KMS-11 (cell line): Measurements from ENCODE around the gene ZFAND2A.
"Not testable (repeated sequence)": the region's sequence is repeated elsewhere in the genome, so short reads cannot be mapped to it uniquely, and the experiment has no call there.

ENCODE experiments used
- H2AFZ ChIP-seq: fragments of 200-600 bp; sonication (generic); 2 replicates; pipeline ENCODE4 v1.6.1; 2016; ENCODE audit warnings: antibody characterized with exemption, mixed run types, low read depth
- H3K27ac ChIP-seq: fragments of 200-600 bp; sonication (generic); 2 replicates; pipeline ENCODE4 v1.6.1; 2016; ENCODE audit warnings: mild to moderate bottlenecking, mixed run types
- H3K27me3 ChIP-seq: fragments of 200-600 bp; sonication (generic); 2 replicates; pipeline ENCODE4 v1.6.1; 2017; ENCODE audit warnings: mild to moderate bottlenecking, low read depth, mixed run types, moderate library complexity; ENCODE audit not compliant: insufficient read depth
- H3K36me3 ChIP-seq: fragments of 200-600 bp; sonication (generic); 2 replicates; pipeline ENCODE4 v1.6.1; 2017; ENCODE audit warnings: mild to moderate bottlenecking, mixed run types; ENCODE audit not compliant: insufficient read depth
- H3K4me1 ChIP-seq: fragments of 200-600 bp; sonication (generic); 2 replicates; pipeline ENCODE4 v1.6.1; 2016; ENCODE audit warnings: mild to moderate bottlenecking, low read depth, mixed run types; ENCODE audit not compliant: poor library complexity, severe bottlenecking
- H3K4me2 ChIP-seq: fragments of 200-600 bp; sonication (generic); 2 replicates; pipeline ENCODE4 v1.7.0; 2016; ENCODE audit warnings: mild to moderate bottlenecking, mixed run types
- H3K4me3 ChIP-seq: fragments of 200-600 bp; sonication (generic); IDR thresholded peaks from 2 replicates; pipeline ENCODE4 v1.6.1; 2017; ENCODE audit warnings: low read depth, low read length, mixed read lengths; ENCODE audit not compliant: insufficient read depth
- H3K79me2 ChIP-seq: fragments of 200-600 bp; sonication (generic); 2 replicates; pipeline ENCODE4 v1.6.1; 2016; ENCODE audit warnings: low read depth, mixed run types; ENCODE audit not compliant: insufficient read depth
- H3K9ac ChIP-seq: fragments of 200-600 bp; sonication (generic); 2 replicates; pipeline ENCODE4 v1.6.1; 2016; ENCODE audit warnings: mild to moderate bottlenecking, mixed run types
- H4K20me1 ChIP-seq: fragments of 200-600 bp; sonication (generic); 2 replicates; pipeline ENCODE4 v1.6.1; 2016; ENCODE audit warnings: mild to moderate bottlenecking, mixed run types; ENCODE audit not compliant: insufficient read depth
- CTCF ChIP-seq: fragments of 200-600 bp; sonication (generic); conservative IDR thresholded peaks from 2 replicates; pipeline ENCODE4 v1.6.1; 2017; ENCODE audit warnings: low read depth, mild to moderate bottlenecking, antibody characterized with exemption, low read length, moderate library complexity, mixed read lengths

Gene ZFAND2A

GRCh38 chr7:1158203-1159126 is 1.5 kb downstream of the ZFAND2A start:
- peaks cover 10% of the 10 kb centered on the region; the same call in 1 of the 2 replicates for H3K36me3 ChIP-seq
- H3K4me1 ChIP-seq, result peaks cover 16% of the 10 kb centered on the region
- H4K20me1 ChIP-seq, result no peaks in the 10 kb centered on the region
- H3K27ac ChIP-seq, result no peak overlapping the region
- no peak for TF ChIP-seq CTCF
- peak overlapping the region; percentile 85 for H3K4me2 ChIP-seq
- H2AFZ ChIP-seq, result no peak overlapping the region
- no peak overlapping the region for H3K4me3 ChIP-seq
- no peaks in the 10 kb centered on the region for H3K27me3 ChIP-seq
- peaks cover 43% of the 10 kb centered on the region for H3K79me2 ChIP-seq
- peak overlapping the region; percentile 95; the same call in 1 of the 2 replicates for H3K9ac ChIP-seq

- no peak overlapping the region for H2AFZ ChIP-seq
- no peak overlapping the region for H3K4me2 ChIP-seq
- no peak for TF ChIP-seq CTCF
- H3K79me2 ChIP-seq, result peaks cover 43% of the 10 kb centered on the region
- no peak overlapping the region for H3K27ac ChIP-seq
- no peak overlapping the region for H3K9ac ChIP-seq
- H3K36me3 ChIP-seq, result peaks cover 11% of the 10 kb centered on the region; the same call in 1 of the 2 replicates
- no peaks in the 10 kb centered on the region for H3K27me3 ChIP-seq
- H3K4me1 ChIP-seq, result peaks cover 16% of the 10 kb centered on the region
- H4K20me1 ChIP-seq, result no peaks in the 10 kb centered on the region
- no peak overlapping the region for H3K4me3 ChIP-seq
Observed at GRCh38 chr7:1156782-1157535, 3.0 kb downstream of the ZFAND2A start.

- not testable (repeated sequence) for H3K9ac ChIP-seq, H3K4me3 ChIP-seq, H3K4me2 ChIP-seq, H3K27ac ChIP-seq, H2AFZ ChIP-seq, H3K27me3 ChIP-seq, H4K20me1 ChIP-seq
- Histone ChIP-seq H3K79me2 (peaks cover 43% of the 10 kb centered on the region), H3K36me3 (peaks cover 17% of the 10 kb centered on the region; the same call in 1 of the 2 replicates), H3K4me1 (peaks cover 16% of the 10 kb centered on the region)
Observed at GRCh38 chr7:1155818-1156781, 3.9 kb downstream of the ZFAND2A start.

- peaks cover 33% of the 10 kb centered on the region for H3K79me2 ChIP-seq
- H3K4me2 ChIP-seq, result no peak overlapping the region
- no peak for TF ChIP-seq CTCF
- no peaks in the 10 kb centered on the region for H3K27me3 ChIP-seq
- H3K36me3 ChIP-seq, result peaks cover 17% of the 10 kb centered on the region; the same call in 1 of the 2 replicates
- peaks cover 12% of the 10 kb centered on the region for H3K4me1 ChIP-seq
- H2AFZ ChIP-seq, result no peak overlapping the region
- H4K20me1 ChIP-seq, result no peaks in the 10 kb centered on the region
- no peak overlapping the region for H3K4me3 ChIP-seq
- no peak overlapping the region for H3K9ac ChIP-seq
- no peak overlapping the region for H3K27ac ChIP-seq
Observed at GRCh38 chr7:1154172-1154739, 5.7 kb downstream of the ZFAND2A start.
